H1 (cell line): Measurements from ENCODE around the gene FOXL1. TPM values are rescaled to one million over a fixed set of nuclear protein-coding genes. Genes with fewer than 3 reads are reported as not detected.

ENCODE experiments used
- ASH2L ChIP-seq: fragments of 200-600, 300-600 bp; sonication (generic); IDR thresholded peaks from one replicate; pipeline ENCODE4 v1.7.1; 2017; ENCODE audit warnings: low read length
- CHD1 ChIP-seq: IDR thresholded peaks from 2 replicates; pipeline ENCODE4 v1.6.1; 2012; ENCODE audit warnings: low read depth, low read length, improper control_type of control experiment
- CHD2 ChIP-seq: IDR thresholded peaks from 2 replicates; pipeline ENCODE4 v1.6.1; 2012; ENCODE audit warnings: low read length, improper control_type of control experiment
- JUN ChIP-seq: IDR thresholded peaks from 2 replicates; pipeline ENCODE4 v1.6.1; 2011; ENCODE audit warnings: low read depth, mild to moderate bottlenecking, improper control_type of control experiment, low read length
- KDM5A ChIP-seq: fragments of 200-600 bp; IDR thresholded peaks from 2 replicates; pipeline ENCODE4 v1.7.1; 2012; ENCODE audit warnings: mild to moderate bottlenecking, low read length, inconsistent platforms, mixed read lengths
- POU5F1 ChIP-seq: IDR thresholded peaks from 2 replicates; pipeline ENCODE4 v1.6.1; 2011; ENCODE audit warnings: low read depth, mild to moderate bottlenecking, low read length, moderate library complexity
- RXRA ChIP-seq: IDR thresholded peaks from 2 replicates; pipeline ENCODE4 v1.6.1; 2011; ENCODE audit warnings: low read depth, mild to moderate bottlenecking, low read length, moderate library complexity; ENCODE audit not compliant: insufficient read depth
- SP1 ChIP-seq: IDR thresholded peaks from 2 replicates; pipeline ENCODE4 v1.6.1; 2011; ENCODE audit warnings: low read depth, low read length
- SP2 ChIP-seq: IDR thresholded peaks from 2 replicates; pipeline ENCODE4 v1.6.1; 2012; ENCODE audit warnings: mild to moderate bottlenecking, low read length, inconsistent platforms
- polyA plus RNA-seq, 7 experiments: library from polyadenylated mRNA; depleted of rRNA in 3 of 7; stranded (reverse) in 5 of 7; unstranded in 2 of 7; fragments of >200 nt in 5 of 7; fragments of 200-250 nt in 2 of 7; gene quantifications; 1 replicate in 5 of 7; 2 replicates in 1 of 7; 4 replicates in 1 of 7; pipeline versions ENCODE4 v1.2.1 to v1.2.3, GENCODE V29; 2011 to 2013; ENCODE audit warnings: missing spikeins in 2 of 7, mixed read lengths in 2 of 7
- total RNA-seq: library from RNA; stranded (reverse); fragmentation: NEBNext Ultra II Directional; extraction: Animal tissue kit (Norgen Biotek cat#: 25700); gene quantifications from 2 replicates; pipeline ENCODE4 v1.2.1, GENCODE V29; 2021

Gene FOXL1
- total and polyA plus RNA-seq, 2 of the 8 experiments (the other 6 are each of a cell fraction or from before 2014, with no cell fraction given) = 0.03 TPM; not detected in 1

DNA sequence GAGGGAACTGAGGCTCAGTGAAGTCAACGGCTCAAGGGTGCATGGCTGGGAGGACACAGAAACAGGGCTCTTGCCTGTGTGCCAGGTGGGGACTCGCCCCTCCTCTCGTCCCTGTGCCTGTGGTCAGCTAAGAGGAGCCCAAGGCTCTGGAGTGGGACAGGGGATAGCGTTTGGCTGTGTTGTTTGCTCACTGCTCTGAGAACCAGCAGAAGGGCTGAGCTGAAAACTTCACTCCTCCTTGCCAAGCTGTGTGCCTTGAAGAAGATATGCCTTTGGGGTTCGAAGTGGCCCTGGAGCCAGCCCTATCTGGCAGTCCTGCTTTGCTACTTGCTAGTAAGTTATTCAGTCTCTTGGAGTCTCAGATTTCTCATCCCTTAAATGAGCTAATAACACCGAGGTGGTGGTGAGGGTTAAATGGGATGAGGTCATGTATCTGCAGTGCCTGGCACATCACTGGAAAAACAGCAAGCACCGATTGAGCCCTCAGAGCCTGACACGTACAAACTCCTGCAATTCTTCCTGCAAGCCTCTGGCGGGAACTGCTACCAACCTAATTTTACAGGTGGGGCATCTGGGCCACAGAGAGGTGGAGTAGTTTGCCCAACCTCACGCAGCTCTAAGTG lies 17.7 kb downstream of the FOXL1 start (continued):
- no peak for TF ChIP-seq RXRA
- no peak for TF ChIP-seq KDM5A
- TF ChIP-seq CHD2 = no peak
- no peak for TF ChIP-seq ASH2L
- no peak for TF ChIP-seq CHD1
- no peak for TF ChIP-seq JUN
- TF ChIP-seq SP1 = no peak
- TF ChIP-seq SP2 = no peak
- no peak for TF ChIP-seq POU5F1
